GM18909 (cell line): ENCODE measurements around the gene BABAM1.
A peak's percentile ranks its signal among the peaks of the same experiment; 100 is the strongest.
"Not testable (repeated sequence)": the region's sequence is repeated elsewhere in the genome, so short reads cannot be mapped to it uniquely, and the experiment has no call there.

Experiments used
- ATAC-seq: cut with Tn5 transposase; IDR thresholded peaks from one replicate; pipeline ENCODE4 v1.9.1; 2021; ENCODE audit warnings: mild to moderate bottlenecking; ENCODE audit not compliant: unreplicated experiment, poor library complexity

Gene BABAM1

DNA sequence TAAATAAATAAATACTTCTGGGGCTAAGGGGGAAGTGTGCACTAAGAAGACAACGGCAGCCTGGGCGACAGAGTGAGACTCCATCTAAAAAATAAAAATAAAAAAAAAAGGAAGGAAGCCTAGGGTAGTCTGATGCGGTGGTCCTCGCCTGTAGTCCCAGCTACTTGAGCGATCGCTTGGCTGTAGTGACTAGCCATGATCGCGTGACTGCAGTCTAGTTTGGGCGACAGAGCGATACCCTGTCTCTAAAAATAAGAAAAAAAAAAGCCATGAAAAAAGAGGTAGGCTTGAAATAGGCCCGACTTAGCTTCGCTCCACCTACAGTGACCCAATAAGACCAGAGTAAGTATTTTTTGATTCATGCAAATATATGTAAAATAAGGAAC, 661 bp upstream of the BABAM1 start:
- ATAC-seq = peak; percentile 28

DNA sequence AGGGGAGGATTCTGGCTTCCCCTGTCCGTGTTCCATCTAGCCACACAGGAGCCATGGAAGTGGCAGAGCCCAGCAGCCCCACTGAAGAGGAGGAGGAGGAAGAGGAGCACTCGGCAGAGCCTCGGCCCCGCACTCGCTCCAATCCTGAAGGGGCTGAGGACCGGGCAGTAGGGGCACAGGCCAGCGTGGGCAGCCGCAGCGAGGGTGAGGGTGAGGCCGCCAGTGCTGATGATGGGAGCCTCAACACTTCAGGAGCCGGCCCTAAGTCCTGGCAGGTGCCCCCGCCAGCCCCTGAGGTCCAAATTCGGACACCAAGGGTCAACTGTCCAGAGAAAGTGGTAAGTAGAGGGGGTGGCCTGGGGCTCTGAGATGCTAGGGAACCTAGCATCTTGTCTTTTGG, 1.5 kb downstream of the BABAM1 start:
- no peak for ATAC-seq

DNA sequence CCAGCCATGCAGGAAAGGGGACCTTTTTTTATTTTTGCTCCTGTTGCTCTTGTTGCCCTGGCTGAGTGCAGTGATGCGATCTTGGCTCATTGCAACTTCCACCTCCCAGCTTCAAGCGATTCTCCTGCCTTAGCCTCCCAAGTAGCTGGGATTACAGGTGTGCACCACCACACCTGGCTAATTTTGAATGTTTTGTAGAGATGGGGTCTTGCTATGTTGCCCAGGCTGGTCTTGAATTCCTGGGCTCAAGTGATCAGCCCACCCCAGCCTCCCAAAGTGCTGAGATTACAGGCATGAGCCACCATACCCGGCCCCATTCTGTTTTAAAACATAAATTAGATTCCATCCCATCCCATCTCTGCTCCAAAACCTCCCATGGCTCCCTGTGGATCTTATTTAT, 7.6 kb downstream of the BABAM1 start:
- ATAC-seq = not testable (repeated sequence)

DNA sequence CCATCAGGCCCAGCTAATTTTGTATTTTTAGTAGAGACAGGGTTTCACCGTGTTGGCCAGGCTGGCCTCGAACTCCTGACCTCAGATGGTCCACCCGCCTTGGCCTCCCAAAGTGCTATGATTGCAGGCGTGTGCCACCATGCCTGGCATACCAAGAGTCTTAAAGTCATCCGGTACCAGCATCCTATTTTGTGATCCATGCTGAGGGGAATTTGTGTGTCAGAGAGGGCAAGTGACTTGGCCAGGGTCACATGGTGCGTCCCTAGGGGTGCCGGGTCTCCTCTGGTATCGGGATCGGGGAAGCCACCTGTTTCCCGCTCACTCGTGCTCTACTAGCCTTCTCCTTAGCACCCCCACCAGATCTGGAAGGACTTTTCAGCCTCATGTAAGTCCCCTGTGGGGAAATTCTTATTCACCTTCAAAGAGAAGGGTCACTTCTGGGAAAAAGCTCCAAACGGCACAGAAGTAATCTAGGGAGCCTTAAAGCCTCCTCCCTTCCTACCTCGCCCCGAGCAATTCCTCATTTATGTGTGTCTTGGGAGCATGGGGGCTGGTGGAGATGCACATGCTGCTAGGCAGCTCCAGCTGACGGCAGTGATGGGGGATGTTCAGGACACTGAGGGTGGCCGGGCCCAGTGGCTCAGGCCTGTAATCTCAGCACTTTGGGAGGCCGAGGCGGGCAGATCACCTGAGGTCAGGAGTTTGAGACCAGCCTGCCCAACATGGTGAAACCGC, 8.4 kb downstream of the BABAM1 start:
- no peak for ATAC-seq

DNA sequence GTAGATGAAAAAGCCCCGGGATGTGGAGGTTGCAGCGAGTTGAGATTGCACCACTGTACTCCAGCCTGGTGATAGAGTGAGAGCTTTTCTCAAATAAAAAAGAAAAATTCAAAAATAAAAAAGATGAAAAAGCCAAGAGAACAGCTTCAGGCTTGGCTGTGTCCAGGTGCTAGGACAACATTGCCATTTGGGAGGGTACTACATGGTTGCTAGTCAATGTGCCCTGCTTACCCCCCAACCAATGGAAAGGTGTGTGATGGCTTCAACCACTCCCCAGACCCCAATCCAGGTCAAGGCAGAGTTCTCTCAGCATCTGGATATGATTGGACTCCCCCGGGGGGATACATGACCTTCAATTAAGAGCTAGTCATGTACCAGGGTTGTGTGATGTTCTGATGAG, 12.2 kb downstream of the BABAM1 start:
- ATAC-seq = no peak

DNA sequence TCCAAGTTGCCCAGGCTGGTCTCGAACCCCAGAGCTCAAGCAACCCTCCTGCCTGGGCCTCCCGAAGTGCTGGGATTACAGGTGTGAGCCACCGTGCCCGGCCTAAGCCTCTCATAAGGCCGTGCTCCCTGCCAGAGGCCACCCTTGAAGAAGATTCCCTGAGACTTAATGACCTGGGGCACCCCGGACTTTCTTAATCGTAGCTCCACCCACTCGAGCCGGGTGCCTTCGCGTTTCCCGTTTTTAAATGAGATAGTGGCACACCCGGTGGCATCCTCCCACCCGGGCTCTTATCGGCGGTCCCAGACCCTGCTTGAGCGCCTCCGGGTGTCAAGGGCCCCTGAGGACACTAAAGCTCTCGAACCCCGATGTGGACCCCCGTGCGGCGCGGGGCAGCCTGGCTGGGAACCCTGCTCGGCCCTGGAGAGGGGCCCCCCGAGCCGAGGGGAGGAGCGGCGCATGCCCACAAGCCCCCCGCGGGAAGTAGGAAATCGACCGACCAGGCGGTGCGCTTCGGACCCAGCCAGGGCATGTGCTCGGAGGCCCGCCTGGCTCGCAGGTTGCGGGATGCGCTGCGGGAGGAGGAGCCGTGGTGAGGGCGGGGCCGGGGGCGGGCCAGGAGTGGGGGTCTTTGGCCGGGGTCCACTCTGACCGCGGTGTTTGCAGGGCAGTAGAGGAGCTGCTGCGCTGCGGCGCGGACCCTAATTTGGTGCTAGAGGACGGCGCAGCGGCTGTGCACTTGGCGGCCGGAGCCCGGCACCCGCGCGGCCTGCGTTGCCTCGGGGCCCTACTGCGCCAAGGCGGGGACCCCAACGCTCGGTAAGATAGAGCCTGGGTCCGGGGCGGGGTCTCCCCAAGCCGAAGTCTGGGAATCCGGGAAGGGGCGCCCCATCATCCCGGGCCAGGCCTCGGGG, 14.4 kb downstream of the BABAM1 start, which contains the start of gene ANKLE1:
TSS of gene ANKLE1 (plus strand) at position 511 of the 914 bp plus-strand sequence. CDS start at position 531, 20 bp downstream.
- ATAC-seq = peak; percentile 56

DNA sequence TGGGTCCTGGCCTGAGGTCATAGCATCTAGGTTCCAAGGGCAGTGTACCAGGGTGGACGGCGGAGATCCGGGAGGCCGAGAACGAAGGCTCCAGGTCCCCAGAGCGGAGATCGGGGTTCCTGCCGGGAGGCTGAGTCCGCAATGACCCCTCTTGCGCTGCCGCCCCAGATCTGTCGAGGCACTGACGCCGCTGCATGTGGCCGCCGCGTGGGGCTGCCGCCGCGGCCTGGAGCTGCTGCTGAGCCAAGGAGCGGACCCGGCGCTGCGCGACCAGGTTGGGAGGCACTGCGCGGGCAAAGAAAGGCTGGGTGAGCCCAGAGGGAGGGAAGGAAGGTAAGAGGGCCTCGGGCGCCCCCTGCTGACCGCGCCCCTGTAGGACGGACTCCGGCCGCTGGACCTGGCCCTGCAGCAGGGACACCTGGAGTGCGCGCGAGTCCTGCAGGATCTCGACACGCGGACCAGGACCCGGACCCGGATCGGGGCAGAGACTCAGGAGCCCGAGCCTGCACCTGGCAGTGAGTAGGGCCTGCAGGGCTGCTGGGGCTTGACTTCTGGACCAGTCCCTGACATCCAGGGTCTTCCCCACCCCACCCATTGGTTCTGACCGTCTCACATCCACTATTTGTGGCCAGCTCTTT, 15.4 kb downstream of the BABAM1 start:
- ATAC-seq = peak; percentile 62

DNA sequence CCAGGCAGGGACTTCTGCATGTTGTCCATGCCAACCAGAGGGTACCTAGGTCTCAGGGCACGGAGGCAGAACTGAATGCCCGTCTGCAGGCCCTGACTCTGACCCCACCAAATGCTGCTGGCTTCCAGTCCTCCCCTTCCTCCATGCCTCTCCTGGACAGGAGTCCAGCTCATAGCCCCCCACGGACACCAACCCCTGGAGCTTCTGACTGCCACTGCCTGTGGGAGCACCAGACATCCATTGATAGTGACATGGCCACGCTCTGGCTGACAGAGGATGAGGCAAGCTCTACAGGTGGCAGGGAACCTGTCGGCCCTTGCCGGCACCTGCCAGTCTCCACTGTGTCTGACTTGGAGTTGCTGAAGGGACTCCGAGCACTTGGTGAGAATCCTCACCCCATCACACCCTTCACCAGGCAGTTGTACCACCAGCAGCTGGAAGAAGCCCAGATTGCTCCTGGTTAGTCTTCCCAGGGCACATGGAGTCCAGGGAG, 16.3 kb downstream of the BABAM1 start:
- ATAC-seq = no peak

DNA sequence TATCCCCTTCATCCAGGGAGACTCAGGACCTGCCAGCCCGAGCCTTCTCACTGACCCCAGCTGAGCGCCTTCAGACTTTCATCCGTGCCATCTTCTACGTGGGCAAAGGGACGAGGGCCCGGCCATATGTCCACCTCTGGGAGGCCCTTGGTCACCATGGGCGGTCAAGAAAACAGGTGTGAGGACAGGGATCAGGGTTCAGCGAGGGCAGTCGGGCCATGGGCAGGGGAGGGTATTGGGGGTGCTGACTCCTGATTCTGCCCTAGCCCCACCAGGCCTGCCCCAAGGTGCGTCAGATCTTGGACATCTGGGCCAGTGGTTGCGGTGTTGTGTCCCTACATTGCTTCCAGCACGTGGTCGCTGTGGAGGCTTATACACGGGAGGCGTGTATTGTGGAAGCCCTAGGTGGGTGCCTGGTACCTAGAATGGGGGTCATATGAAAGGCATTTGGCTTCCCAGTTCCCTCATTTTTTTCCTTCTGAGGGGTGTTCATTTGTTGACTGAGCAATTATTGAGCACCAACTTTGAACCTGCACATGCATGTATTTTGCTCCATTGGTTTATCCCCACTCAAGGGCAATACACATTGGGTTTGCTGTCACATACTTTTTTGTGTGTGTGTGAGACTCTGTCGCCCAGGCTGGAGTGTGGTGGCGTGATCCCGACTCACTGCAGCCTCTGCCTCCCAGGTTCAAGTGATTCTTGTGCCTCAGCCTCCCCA, 18.3 kb downstream of the BABAM1 start:
- no peak for ATAC-seq

DNA sequence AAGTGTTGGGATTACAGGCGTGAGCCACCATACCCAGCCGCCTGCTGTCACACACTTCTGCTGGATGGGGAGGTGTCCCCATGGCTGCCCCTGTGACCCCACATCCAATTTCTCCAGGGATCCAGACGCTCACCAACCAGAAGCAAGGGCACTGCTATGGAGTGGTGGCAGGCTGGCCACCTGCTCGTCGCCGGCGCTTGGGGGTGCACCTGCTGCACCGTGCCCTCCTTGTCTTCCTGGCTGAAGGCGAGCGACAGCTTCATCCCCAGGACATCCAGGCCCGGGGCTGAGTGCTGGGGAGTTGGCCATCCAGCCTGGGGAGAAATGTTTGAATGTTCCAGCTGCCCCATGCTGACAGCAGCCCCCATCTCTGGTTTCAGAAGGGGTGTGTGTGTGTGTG, 19.0 kb downstream of the BABAM1 start:
- no peak for ATAC-seq

DNA sequence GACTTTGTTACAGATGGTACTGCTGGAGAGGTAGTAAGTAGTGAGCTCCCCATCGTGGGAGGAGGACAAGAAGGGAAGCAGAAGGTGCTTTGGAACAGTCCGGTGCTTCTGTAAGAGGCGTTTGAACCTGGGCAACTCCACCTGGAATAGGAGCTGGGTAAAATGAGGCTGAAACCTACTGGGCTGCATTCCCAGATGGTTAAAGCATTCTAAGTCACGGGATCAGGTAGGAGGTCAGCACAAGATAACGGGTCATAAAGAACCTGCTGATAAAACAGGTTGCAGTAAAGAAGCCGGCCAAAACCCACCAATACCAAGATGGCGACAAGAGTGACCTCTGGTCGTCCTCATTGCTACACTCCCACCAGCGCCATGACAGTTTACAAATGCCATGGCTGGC, 19.5 kb downstream of the BABAM1 start:
- ATAC-seq = no peak

DNA sequence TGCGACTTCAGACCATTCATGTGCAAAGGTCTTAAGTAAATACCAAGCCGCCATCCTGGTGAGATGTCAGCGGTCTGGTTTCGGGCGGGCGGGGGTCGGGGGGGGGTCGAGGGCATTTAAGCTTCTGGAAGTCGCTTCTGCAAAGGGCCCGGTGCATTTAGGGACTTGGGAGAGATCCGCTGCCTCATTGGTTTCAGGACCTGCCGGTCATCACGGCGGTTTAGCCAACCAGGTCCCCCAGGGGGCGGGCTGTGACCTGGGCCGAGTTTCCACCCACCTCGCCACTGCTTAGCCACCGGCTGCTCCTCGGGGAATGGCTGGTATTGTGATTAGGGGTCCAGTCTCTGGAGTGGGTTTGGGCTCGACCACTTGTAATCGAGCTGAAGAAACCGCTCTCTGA, 22.2 kb downstream of the BABAM1 start:
- no peak for ATAC-seq

DNA sequence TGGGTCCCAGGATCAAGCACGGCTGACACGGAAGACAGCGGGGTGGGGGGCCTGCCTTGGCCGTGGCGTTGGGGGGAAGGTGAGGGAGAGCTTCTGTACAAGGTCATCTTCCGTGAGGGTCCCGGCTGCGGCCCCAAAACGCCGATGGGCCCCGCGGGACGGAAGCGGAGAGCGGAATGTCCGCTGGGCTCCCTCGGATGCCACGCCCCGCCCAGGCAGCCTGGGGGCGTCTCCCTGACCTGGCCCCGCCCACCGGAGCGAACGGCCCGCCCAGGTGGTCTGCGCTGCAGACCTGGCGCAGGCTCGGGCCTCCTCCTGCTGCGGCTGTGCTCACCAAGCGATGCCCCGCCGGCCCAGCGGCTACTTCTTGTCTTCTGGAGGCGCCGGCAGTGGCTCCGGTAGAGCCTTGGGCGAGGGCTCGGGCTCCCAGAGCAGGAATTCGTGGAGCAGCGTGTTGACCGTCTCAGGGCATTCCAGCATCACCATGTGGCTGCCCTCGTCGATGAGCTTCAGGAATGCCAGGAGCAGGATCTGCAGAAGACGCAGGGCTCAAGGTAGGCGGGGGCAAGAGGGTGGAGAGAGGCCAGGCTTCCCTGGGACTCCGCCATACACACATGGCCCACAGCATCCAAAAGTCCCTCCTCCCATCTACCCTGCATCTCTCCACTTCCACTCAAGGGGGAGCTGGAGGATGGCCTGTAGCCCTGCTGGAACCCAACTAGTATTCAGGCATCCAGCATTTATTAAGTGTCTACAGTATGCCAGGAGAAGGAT, 25.2 kb downstream of the BABAM1 start:
- ATAC-seq = peak; percentile 81

DNA sequence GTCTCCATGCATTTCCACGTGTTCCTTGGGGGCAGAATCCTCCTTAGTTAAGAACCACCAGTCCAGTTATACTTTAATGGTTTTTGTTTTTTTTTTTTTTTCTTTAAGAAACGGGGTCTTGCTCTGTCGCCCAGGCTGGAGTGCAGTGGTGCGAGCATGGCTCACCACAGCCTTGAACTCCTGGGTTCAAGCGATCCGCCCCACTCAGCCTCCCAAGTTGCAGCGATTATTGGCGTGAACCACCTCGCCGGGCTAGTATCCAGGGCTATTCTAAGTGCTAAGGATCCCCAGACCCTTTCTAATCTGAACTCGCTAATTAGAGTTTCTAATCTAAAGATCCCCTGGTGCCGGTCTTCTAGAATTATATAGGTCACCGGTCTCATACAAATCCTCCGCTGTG, 26.4 kb downstream of the BABAM1 start:
- no peak for ATAC-seq

DNA sequence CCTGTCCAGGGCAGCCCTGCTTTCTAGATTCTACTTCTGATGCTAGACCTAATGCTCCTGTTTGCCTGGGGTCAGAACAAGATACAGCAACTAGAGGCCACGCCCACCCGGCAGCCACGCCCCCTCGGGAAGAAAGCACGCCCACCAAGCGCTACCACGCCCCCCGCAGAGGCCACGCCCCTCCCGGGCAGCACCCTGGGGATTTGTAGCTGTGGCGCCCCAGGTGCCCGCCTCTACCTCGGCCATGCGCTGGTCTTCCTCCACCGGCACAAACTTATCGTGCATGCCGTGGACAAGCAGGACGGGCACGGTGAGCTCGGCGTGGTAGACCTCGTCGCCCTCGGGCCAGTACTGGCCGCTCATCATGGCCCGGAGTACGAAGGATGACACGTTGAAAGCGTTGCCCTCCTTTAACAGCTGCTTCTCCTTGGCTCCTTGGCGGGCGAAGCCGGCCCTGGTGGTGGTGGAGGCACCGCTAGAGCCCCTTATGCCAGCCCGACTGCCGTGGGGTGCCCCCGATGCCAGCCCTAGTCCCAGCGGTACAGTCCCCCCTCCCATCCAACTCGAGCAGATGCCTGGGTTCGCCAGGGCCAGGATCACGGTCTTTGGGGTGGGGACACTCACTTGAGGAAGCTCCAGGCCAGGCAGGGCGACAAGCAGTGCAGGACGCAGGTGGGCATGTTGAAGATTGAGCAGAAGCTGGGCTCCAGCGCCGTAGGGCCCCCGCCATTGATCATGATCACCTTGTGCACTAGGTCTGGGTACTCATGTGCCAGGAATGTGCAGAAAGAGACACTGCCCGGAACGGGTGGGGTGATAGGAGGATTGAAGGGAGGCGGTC, 27.0 kb downstream of the BABAM1 start:
- no peak for ATAC-seq

DNA sequence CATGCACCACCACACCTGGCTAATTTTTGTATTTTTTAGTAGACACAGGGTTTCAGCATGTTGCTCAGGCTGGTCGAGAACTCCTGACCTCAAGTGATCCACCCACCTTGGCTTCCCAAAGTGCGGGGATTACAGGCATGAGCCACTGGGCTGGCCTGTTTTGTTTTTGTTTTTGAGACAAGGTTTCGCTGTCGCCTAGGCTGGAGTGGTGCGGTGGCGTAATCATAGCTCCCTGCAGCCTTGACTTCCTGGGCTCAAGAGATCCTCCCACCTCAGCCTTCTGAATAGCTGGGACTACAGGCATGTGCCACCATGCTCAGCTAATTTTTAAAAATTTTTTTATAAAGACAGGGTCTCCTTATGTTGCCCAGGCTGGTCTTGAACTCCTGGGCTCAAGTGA, 28.3 kb downstream of the BABAM1 start:
- not testable (repeated sequence) for ATAC-seq

DNA sequence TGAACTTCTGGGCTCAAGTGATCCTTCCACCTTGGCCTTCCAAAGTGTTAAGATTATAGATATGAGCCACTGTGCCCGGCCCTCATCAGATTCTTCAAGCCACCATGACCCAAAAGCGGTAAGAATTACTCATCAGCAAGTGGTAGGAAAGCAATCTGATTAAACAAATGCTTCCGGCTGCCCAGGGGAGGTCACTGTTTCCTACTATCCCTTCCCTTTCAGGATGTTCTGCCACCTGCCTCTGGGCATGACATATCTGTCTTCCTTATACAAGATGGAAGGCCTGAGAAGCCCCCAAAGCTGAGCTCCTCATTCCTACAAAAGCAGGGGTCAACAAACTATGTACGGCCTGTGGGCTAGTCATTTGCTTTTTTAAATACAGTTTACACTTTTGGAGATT, 29.0 kb downstream of the BABAM1 start:
- no peak for ATAC-seq

DNA sequence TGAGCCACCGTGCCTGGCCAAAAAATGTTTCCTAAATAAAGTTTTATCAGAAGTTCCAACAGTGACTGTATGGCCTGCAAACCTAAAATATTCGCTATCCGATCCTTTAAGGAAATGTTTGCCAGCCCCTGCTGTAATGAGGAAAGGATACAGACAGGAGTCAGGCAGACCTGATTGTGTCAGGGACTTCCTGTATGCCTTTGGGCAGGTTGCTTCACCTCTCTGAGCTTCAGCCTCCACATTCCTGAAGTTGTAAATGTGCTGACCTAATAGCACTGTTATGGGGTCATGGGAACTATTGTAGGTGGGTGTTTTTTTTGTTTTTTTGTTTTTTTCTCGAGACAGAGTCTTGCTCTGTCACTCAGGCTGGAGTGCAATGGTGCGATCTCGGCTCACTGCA, 29.7 kb downstream of the BABAM1 start:
- no peak for ATAC-seq
